GM21619 (cell line): ENCODE results near the gene ARPC2.

ENCODE experiments used
- ATAC-seq: cut with Tn5 transposase; IDR thresholded peaks from one replicate; pipeline ENCODE4 v1.9.1; 2021; ENCODE audit not compliant: unreplicated experiment

ARPC2 gene

DNA sequence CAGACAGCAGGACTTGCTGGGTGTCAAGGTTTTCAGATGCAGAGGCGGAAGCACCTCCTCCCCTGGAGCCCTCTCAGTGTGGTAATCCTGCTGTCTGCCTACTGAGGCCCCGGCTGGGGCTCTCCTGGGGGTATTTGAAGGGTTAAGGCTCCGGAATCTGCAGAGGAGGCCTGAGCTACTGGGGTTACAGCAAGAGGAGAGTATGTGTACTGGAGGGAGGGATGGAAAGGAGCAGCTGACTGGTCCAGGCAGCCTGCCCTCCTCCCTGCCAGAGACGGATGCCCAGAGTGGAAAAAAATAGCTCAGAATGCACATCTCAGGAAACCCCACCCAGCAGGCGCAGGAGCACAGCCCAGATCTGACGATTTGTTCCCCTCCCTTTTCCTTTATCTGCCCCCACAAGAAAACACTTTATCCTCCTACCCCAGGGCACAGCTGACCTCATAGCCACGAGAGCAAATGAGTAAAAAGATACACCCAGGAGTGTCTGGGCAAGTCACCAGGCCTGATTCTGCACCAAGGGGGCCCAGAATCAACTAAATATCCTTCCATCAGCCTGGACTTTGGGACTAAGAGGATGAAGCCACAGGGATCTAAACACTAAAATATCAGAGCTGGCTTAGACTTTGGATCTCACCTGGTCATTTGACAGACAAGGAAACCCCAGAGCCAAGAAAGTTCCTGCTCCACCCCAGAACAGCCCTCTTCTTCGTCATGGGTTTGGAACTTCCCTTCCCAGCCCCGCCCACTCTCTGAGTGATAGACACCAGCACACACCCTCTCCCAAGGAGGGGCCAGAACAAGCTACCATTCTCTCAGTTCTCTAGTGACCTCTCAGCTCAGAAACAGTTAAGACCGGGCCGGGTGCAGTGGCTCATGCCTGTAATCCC lies 69.8 kb downstream of the ARPC2 start:
- ATAC-seq, result peak; percentile 57

DNA sequence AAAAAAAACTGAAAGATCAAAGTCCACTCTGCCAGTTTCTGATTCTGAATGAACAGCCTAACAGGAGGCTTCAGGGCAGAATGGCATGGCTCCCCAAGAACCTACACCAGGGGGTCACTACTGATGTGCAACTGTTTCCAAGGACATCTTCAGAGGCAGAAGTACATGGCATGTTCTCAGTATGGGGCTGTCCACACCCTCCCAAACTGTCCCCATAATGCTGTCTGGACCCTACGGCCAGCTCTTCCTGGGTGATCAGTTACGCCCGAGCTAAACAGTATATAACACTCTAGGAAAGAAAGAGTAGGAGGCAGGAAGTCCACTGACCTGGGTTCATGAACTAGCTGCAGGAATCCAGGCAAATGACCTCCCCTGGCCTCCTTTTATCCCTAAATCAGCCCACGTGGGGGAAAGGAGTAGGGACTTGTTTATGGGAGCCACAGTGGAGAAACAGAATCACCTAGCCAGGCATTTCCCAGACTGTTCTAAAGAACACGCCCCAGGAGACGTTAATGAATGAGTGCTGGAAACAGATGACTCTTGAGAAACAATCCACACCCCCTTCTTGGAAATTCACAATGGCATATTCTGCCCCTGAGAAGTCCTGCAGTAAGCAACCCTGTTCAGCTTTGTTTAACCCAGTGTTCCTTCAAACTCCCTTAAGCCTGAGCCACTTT lies 72.8 kb downstream of the ARPC2 start:
- ATAC-seq, result no peak

DNA sequence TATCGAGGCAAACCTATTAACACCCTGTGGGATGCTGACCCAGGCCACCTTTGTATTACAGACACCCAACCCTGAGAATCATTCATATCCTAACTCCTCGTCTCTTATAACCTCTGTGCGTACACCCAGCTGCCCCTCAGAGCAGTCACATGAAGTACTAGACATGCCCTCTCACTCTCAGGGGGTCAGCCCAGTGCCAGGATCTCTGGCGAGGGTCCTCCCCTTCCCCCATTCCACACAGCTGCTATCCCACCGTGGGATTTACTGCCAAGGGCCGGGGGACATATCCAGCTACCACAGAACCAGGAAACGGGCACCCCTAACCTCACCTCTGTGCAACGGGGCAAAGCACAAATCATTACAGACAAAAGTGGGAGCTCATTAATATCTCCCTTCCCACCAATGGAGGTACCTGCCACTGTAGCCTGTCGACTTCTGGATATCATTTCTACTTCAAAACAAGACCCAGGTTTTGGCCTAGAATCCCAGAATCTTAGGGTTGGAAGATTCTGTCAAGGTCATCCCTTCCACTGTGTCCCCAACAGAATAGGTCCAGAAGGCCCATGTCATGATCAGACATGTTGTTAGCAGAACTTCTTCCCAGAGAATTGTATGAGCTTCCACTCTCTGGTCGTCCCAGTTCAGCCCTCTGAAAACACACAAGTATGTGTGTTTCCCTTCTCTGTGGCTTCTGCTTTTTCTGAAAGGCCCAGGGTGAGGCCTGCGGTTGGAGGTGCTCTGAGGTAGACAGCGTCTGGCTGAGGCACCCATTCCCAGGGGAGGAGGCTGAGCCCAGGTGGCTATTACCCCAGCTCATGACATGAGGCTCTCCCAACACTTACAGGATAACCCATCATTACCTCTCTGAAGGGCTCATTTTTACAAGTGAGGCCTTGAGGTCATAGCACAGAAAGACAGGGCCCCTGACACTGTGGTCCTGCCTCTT lies 73.6 kb downstream of the ARPC2 start:
- ATAC-seq, result peak; percentile 58

DNA sequence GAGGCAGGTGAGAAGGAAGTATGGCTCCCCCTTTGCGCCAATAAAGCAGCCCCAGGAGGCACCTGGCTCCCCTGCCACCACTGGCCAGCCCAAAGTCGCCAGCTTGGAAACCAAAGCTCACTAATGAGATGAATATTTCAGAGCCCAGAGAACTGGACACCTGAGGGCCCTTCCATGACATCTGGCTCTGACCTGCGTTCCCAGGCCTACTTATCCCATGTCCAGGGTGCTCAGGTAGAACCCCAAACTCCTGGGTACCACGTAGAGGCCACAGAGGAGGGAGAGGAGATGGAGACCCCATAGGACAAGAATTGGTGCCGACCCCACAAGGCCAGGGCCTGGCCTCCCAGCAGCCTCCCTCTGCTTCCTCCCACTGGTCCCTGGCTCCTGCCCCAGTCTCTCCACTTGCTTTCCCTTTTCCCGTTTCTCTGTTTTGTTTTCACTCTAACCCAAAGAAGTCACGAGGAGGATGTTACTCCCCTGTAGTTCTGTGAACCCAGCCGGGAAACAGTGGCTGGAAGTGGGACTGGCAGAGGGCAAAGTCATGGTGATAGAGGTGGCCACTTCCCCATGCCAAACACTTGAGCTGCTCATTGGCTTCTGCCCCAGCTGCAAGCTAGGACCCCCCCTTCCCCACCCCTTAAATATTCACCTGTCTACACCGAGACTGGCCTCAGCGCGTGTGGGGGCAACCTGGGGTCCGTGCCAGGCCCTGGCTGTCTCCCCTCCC lies 74.5 kb downstream of the ARPC2 start:
- no peak for ATAC-seq

DNA sequence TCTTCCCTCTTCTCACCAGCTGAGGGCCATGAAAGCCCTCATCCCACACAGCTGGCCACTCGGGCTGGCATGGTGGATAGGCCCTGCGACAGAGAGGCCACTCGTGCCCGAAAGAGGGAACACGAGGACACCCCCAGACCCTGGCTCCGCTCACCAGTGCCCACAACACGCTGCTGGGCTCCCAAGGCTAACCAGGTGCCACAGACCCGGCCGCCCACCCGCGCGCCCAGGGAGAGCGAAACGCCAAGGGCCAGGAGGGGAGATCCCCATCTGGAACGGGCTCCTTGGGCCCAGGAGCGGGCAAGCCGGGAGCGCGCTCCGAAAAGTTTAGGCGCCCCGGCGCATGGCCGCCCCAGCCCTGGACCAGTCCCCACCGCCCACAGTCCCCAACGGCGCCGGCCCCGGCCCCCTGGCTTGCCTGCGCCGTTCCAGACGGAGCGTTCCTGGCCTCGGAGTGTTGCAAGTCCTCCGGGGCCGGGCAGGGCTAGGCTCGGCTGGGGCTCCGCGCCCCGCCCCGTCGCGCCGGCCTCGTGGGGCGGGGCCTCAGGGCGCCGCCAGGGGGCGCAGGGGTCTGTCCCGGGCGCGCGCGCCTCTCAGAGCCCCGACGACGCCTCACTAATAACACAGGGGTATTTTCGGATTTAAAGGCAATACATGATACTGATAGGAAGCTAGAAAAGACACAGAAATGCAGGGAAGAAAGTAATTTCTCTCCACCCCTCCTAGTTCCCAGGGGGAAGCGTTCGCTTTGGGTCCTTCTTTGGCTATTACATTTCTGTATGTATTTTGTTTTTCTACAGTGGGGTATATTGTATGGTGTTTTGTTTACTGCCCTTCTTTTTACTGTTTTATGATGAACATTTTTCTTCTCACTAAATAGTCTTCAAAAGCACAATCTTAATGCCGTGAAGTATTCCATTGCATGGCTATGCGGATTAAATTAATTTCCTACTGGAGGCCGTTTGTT lies 75.3 kb downstream of the ARPC2 start, which contains the start of gene TMBIM1:
Gene TMBIM1, minus strand, starts transcription at position 456 of the 967 bp plus-strand sequence. CDS start 10,362 bp downstream, outside the sequence.
- peak; percentile 61 for ATAC-seq

DNA sequence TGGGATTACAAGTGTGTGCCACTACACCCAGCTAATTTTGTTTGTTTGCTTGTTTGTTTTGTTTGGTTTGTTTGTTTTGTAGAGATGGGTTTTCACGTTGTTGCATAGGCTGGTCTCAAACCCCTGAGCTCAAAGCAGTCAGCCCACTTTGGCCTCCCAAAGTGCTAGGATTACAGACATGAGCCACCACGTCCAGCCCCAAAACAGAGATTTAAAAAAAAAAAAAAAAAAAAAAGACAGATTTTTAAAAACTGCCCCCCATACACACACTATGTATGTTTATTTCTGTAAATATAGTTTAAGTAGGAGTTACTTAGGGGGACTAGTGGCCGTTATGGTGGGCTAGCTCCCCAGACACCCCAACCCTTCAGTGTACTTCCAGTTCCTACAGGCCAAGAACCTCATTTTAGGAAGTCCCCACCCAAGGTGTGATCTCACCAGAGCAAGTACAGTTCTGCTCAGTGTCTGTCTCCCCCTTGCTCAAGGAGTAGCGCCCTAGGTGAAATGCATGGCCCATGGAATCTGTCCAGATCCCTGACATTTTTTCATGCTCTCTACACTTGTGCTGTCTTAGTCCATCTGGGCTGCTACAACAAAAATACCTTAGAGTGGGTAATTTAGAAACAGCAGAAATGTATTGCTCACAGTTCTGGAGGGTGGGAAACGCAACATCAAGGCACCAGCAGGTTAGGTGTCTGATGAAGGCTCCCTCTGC lies 76.9 kb downstream of the ARPC2 start:
- no peak for ATAC-seq

DNA sequence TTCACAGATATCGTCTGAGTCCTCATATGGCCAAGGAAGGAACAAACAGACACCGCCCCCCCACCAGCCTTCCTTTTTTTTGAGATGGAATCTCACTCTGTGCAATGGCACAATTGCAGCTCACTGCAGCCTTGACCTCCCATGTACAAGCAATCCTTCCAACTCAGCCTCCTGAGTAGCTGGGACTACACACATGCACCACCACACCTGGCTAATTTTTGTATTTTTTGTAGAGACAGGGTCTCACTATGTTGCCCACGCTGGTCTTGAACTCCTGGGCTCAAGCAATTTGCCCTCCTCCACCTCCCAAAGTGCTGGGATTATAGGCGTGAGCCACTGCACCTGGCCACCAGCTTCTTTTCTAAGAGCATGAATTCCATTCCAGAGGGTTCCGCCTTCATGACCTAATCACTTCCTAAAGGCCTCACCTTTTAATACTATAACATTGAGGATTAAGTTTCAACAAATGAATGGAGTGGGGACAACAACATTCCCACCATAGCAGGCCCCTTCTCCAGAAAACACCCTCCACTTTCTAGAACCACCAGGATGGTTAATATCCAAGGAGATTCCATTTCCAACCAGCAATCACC lies 77.5 kb downstream of the ARPC2 start:
- ATAC-seq, result no peak

DNA sequence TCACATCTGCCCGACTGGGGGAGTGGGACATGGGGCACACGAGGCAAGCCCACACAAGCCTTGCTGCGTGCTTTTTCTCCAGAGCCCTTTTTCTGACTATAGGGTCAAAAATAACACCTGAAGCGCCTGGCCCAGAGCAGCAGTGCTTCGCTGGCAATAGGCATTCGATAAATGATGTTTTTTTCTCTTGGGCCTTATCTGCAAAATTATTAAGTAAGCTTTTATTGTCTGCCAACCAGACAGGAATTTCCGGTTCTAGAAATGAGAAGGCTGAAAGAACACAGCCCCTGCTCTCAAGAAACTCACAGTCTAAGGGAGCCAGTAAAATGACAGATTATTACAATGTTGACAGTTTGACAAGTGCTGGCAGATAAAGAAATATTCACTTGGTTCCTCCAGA lies 78.0 kb downstream of the ARPC2 start:
- no peak for ATAC-seq

DNA sequence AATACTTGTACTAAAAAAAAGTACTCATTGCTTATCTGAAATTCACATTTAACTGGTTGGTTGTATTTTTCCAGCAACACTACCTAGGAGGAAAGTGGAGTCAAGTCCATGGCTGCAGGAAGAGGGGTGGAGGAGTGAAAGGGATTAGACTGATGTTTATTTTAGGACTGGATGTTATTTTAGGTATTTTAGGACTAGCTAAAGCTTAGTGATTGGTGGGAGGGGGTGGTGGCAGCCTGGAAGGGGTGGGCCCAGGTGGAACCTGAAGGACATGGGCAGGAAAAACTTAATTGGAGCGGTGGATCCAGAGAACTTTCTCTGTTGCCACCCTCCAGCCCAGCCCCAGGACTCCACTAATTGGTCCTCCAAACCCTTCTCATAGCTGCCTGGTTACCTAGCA lies 79.2 kb downstream of the ARPC2 start:
- no peak for ATAC-seq

DNA sequence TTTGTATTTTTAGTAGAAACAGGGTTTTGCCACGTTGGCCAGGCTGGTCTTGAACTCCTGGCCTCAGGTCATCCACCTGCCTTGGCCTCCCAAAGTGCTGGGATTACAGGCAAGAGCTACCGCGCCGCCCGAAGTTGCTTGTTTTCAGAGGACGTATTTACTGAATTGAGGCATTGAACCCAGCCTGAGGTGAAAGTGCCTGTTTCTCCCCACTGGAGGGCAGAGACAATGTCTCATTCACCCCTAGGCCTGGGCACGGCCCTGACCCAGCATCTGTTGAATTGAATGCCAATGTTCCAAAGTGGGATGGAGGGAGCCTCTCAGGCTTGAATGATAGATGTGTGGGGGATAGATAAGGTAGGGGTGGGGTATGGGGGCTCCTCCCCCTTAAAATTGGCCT lies 79.9 kb downstream of the ARPC2 start:
- ATAC-seq, result no peak

DNA sequence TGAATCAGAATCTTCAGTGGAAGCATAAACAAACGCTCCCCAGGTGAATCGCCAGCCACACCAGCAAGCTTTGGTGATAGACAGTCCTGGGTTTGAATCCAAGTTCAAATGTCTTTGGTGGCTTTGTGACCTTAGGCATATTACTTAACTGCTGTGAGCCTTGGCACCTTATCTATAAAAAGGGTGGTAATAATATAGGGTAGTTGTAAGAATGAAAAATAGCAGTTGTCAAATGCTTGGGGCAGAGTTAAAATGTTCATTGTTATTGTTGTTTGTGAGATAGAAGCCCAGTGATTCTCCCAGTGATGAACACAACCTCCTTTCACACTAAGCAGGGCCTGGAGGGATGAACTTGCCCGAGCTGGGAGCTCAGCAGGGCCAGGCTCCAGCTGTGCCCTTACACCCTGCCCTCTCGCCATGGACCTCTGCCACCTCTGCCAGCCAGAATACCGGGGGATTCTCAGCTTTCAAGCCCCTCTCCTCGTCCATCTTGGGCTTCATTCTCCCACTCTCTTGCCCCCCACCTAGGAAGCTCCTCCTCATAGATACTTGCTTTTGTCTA lies 81.4 kb downstream of the ARPC2 start:
- ATAC-seq, result no peak

DNA sequence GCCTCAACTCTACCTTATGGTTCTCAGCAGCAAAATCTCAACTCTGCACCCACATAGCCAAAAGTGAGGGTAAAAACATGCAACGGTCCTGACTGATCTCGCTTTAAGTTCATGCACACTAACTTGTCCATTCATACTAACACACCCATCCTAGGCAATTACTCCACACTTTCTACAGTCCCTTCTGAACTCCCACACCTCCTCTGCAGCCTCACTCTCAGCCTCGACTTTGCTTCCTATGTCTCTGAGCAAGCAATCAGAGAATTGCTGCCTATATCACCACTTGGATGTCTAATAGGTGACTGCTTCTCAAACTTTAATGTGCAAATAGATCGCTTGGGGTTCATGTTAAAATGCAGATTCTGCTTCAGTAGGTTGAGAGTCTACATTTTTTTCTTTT lies 83.2 kb downstream of the ARPC2 start:
- no peak for ATAC-seq

DNA sequence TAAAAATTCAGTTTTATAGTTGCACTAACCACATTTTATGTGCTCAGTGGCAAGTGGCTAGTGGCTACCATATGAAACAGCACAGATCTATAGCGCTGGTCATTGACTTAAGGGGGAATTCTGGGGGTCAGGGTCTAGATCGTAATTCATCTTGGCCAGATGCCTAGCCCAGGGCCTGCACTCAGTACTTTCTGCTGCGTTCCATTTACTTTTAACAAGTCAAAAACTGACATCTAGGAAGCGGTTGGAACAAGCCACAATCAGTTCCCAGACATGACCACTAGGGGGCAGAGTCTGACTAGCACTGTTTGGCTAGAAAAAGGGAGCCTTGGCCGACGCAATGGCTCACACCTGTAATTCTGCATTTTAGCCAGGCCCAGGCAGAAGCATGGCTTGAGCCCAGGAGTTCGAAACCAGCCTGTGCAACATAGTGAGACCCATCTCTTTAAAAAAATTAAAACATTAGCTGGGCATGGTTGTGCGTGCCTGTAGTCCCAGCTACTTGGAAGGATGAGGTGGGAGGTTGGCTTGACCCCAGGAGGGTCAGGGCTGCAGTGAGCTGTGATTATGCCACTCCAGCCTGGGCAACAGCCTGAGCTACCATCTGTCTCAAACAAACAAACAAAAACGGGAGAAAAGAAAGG lies 84.3 kb downstream of the ARPC2 start:
- ATAC-seq, result peak; percentile 93
